IMR-90 (cell line): ENCODE measurements around the gene RAD18. TPM values are rescaled to one million over a fixed set of nuclear protein-coding genes. Genes with fewer than 3 reads are reported as not detected.
A peak's percentile ranks its signal among the peaks of the same experiment; 100 is the strongest.

Source experiments
- ATAC-seq: fragments of 200-7000 bp; cut with Tn5 transposase; 2 replicates; pipeline ENCODE4 v1.9.1; 2020; ENCODE audit warnings: low read depth, mild to moderate bottlenecking, moderate library complexity
- BruUV-seq: library from RNA; stranded (reverse); fragments of 400-500 nt; replicated peaks from 2 replicates; lab custom pipeline; 2021; lab: Mats Ljungman, UMichigan
- CTCF ChIA-PET: fragments of 300-600 bp; formaldehyde crosslinking; extraction: SDS; loops from one replicate; lab custom pipeline; 2021; ENCODE audit warnings: antibody characterized with exemption; lab: Yijun Ruan, JAX
- POLR2A ChIA-PET: fragments of 300-600 bp; sonication (Branson Sonifier 250); formaldehyde crosslinking; loops from one replicate; lab custom pipeline; 2022; ENCODE audit warnings: antibody characterized with exemption; ENCODE audit not compliant: unreplicated experiment; lab: Charles Lee
- DNase-seq: peaks from one replicate; pipeline ENCODE4 v3.0.0; 2013
- H2AFZ ChIP-seq: replicated peaks from 2 replicates; pipeline ENCODE3; 2013; ENCODE audit warnings: low read length, mild to moderate bottlenecking; ENCODE audit not compliant: poor library complexity
- H2AK5ac ChIP-seq: 2 replicates; pipeline ENCODE4 v1.6.1; 2013; ENCODE audit warnings: low read depth, low read length, inconsistent platforms
- H2AK9ac ChIP-seq: replicated peaks from 2 replicates; pipeline ENCODE3; 2013; ENCODE audit warnings: mild to moderate bottlenecking, low read depth, low read length, moderate library complexity; ENCODE audit not compliant: poor library complexity
- H2BK120ac ChIP-seq: 2 replicates; pipeline ENCODE4 v1.6.1; 2013; ENCODE audit warnings: low read depth, low read length, inconsistent platforms
- H2BK15ac ChIP-seq: 3 replicates; pipeline ENCODE4 v1.6.1; 2013; ENCODE audit warnings: low read depth, low read length, inconsistent platforms
- H2BK20ac ChIP-seq: 2 replicates; pipeline ENCODE4 v1.6.1; 2013; ENCODE audit warnings: low read depth, mild to moderate bottlenecking, inconsistent platforms, low read length, moderate library complexity
- H2BK5ac ChIP-seq: 2 replicates; pipeline ENCODE4 v1.6.1; 2013; ENCODE audit warnings: mild to moderate bottlenecking, low read depth, low read length, inconsistent platforms; ENCODE audit not compliant: poor library complexity, severe bottlenecking
- H3K14ac ChIP-seq: replicated peaks from 2 replicates; pipeline ENCODE4 v1.6.1; 2013; ENCODE audit warnings: low read depth, low read length, inconsistent platforms
- H3K18ac ChIP-seq: 2 replicates; pipeline ENCODE4 v1.6.1; 2013; ENCODE audit warnings: low read depth, low read length, control low read depth
- H3K23ac ChIP-seq: 2 replicates; pipeline ENCODE4 v1.6.1; 2013; ENCODE audit warnings: low read depth, low read length, inconsistent platforms
- H3K27ac ChIP-seq: 2 replicates; pipeline ENCODE4 v1.5.1; 2013; ENCODE audit warnings: mild to moderate bottlenecking, control low read depth, low read length; ENCODE audit not compliant: insufficient read depth
- H3K27me3 ChIP-seq: 2 replicates; pipeline ENCODE4 v1.6.1; 2013; ENCODE audit warnings: low read length; ENCODE audit not compliant: control insufficient read depth, insufficient read depth
- H3K36me3 ChIP-seq: 2 replicates; pipeline ENCODE4 v1.6.1; 2013; ENCODE audit warnings: low read length, mixed read lengths; ENCODE audit not compliant: control insufficient read depth, insufficient read depth
- H3K4ac ChIP-seq: 2 replicates; pipeline ENCODE4 v1.6.1; 2013; ENCODE audit warnings: low read depth, low read length, inconsistent platforms
- H3K4me1 ChIP-seq: 2 replicates; pipeline ENCODE4 v1.6.1; 2013; ENCODE audit warnings: low read length, mixed read lengths; ENCODE audit not compliant: control insufficient read depth, insufficient read depth
- H3K4me2 ChIP-seq: 2 replicates; pipeline ENCODE4 v1.6.1; 2013; ENCODE audit warnings: low read depth, mild to moderate bottlenecking, control low read depth, low read length, moderate library complexity
- H3K4me3 ChIP-seq: 2 replicates; pipeline ENCODE4 v1.5.1; 2013; ENCODE audit warnings: low read depth, mild to moderate bottlenecking, control low read depth, low read length, moderate library complexity; ENCODE audit not compliant: insufficient read depth
- H3K56ac ChIP-seq: 2 replicates; pipeline ENCODE4 v1.6.1; 2013; ENCODE audit warnings: low read length, inconsistent platforms; ENCODE audit not compliant: insufficient read depth; ENCODE audit errors: extremely low read depth
- H3K79me1 ChIP-seq, 2 experiments: 2 replicates each; pipeline ENCODE4 v1.6.1; 2013; ENCODE audit warnings: low read length in 2 of 2, inconsistent platforms in 1 of 2, low read depth in 1 of 2
- H3K9ac ChIP-seq: 2 replicates; pipeline ENCODE4 v1.6.1; 2013; ENCODE audit warnings: low read depth, low read length, control low read depth
- H3K9me1 ChIP-seq: 2 replicates; pipeline ENCODE4 v1.6.1; 2013; ENCODE audit warnings: low read length, inconsistent platforms; ENCODE audit not compliant: insufficient read depth
- H3K9me3 ChIP-seq: 2 replicates; pipeline ENCODE4 v1.6.1; 2013; ENCODE audit warnings: low read length; ENCODE audit not compliant: control insufficient read depth, insufficient read depth
- H4K20me1 ChIP-seq: 2 replicates; pipeline ENCODE4 v1.6.1; 2013; ENCODE audit warnings: low read length, inconsistent platforms; ENCODE audit not compliant: insufficient read depth
- H4K5ac ChIP-seq: 2 replicates; pipeline ENCODE4 v1.6.1; 2013; ENCODE audit warnings: mild to moderate bottlenecking, low read depth, low read length, control low read depth
- H4K8ac ChIP-seq, 2 experiments: 2 replicates each; pipeline ENCODE4 v1.6.1; 2013; ENCODE audit warnings: low read depth in 2 of 2, low read length in 2 of 2, control low read depth in 1 of 2, inconsistent platforms in 1 of 2
- H4K91ac ChIP-seq: 2 replicates; pipeline ENCODE4 v1.6.1; 2013; ENCODE audit warnings: low read depth, low read length, inconsistent platforms; ENCODE audit not compliant: insufficient read depth
- CHD1 ChIP-seq: IDR thresholded peaks from 2 replicates; pipeline ENCODE4 v1.6.1; 2012; ENCODE audit warnings: low read depth, low read length, improper control_type of control experiment
- CTCF ChIP-seq: conservative IDR thresholded peaks from 2 replicates; pipeline ENCODE4 v1.5.1; 2012; ENCODE audit warnings: mild to moderate bottlenecking, low read depth, low read length, improper control_type of control experiment
- ELK1 ChIP-seq: fragments of 150-350 bp; IDR thresholded peaks from 2 replicates; pipeline ENCODE4 v1.6.1; 2016; ENCODE audit warnings: low read depth, mild to moderate bottlenecking, low read length, moderate library complexity, borderline replicate concordance
- FOS ChIP-seq: fragments of 150-350 bp; IDR thresholded peaks from 2 replicates; pipeline ENCODE4 v1.6.1; 2016; ENCODE audit warnings: low read depth, low read length
- MAZ ChIP-seq: IDR thresholded peaks from 2 replicates; pipeline ENCODE4 v1.6.1; 2012; ENCODE audit warnings: low read depth, mild to moderate bottlenecking, low read length, improper control_type of control experiment, moderate library complexity, borderline replicate concordance
- RCOR1 ChIP-seq: IDR thresholded peaks from 2 replicates; pipeline ENCODE4 v1.6.1; 2012; ENCODE audit warnings: mild to moderate bottlenecking, low read length, improper control_type of control experiment; ENCODE audit not compliant: insufficient replicate concordance
- RFX5 ChIP-seq: IDR thresholded peaks from 2 replicates; pipeline ENCODE4 v1.8.0; 2012; ENCODE audit warnings: low read depth, mild to moderate bottlenecking, low read length, moderate library complexity
- USF2 ChIP-seq: fragments of 150-350 bp; IDR thresholded peaks from 2 replicates; pipeline ENCODE4 v1.6.1; 2017; ENCODE audit warnings: mild to moderate bottlenecking, antibody characterized with exemption, low read length, low read depth
- WGBS, 2 experiments: methylation state at CpG; one replicate each; pipeline versions ENCODE4 v1.1.5 to v1.1.7; 2013; ENCODE audit warnings: missing lambda C conversion rate in 2 of 2; ENCODE audit not compliant: insufficient read length in 1 of 2; ENCODE audit errors: extremely low coverage in 2 of 2; 5-methylcytosine and 5-hydroxymethylcytosine counted together
- dilution Hi-C: fragments of 300-500 bp; cut with HindIII; formaldehyde crosslinking; loops from one replicate; pipeline ENCODE4 v1.14.3; 2018; ENCODE audit warnings: low sequenced_read_pairs; ENCODE audit not compliant: unreplicated experiment
- in situ Hi-C: fragments of 300-500 bp; cut with MboI; formaldehyde crosslinking; loops from 3 replicates; pipeline ENCODE4 v1.14.3; 2019; ENCODE audit warnings: low sequenced_read_pairs, inconsistent platforms, mixed read lengths
- intact Hi-C: fragments of 100-400 bp; cut with micrococcal nuclease; formaldehyde crosslinking; loops from 2 replicates; pipeline ENCODE4 v1.10.0; 2022
- polyA plus RNA-seq, 3 experiments: library from polyadenylated mRNA; depleted of rRNA; stranded (reverse); fragments of >200 nt; gene quantifications; 2 replicates each; pipeline ENCODE4 v1.2.3, GENCODE V29; 2012; ENCODE audit warnings: low replicate concordance in 1 of 3
- total RNA-seq: library from RNA; depleted of rRNA; stranded (reverse); fragments of >200 nt; gene quantifications from 2 replicates; pipeline ENCODE4 v1.2.3, GENCODE V29; 2012

Gene RAD18
- total and polyA plus RNA-seq, 2 of the 4 experiments (the other 2 are of a cell fraction) = 8.2 to 17.2 TPM

GRCh38 chr3:8954938-8955763 is 8.1 kb downstream of the RAD18 start:
- H3K27ac ChIP-seq = no peak overlapping the region
- peak overlapping the region; percentile 72; the same call in 1 of the 2 replicates for H4K5ac ChIP-seq
- H3K56ac ChIP-seq = no peak overlapping the region
- H4K20me1 ChIP-seq = no peaks in the 10 kb centered on the region
- ChIA-PET CTCF (interaction anchor here (0.6 to 1.7 kb wide), 4 partner anchors 12 to 350 kb away, joined by 3 to 10 read pairs (median 4); partner anchors contain the start of gene OXTR), POLR2A (no interaction called here)
- H3K4me2 ChIP-seq = peak overlapping the region; percentile 73; the same call in 1 of the 2 replicates
- no peak overlapping the region for H2AFZ ChIP-seq
- no TSS peak for BruUV-seq
- no peak overlapping the region; the same call in 1 of the 2 replicates for H2BK120ac ChIP-seq
- no peak overlapping the region for H3K23ac ChIP-seq
- H3K4me1 ChIP-seq = peaks cover 6% of the 10 kb centered on the region; the same call in 1 of the 2 replicates
- 0 out of 2 replicates have a peak overlapping the region, but pooled peaks have one; percentile 19 for H3K14ac ChIP-seq
- peaks cover 9% of the 10 kb centered on the region; the same call in 1 of the 2 replicates for H3K9me1 ChIP-seq
- 0 out of 2 replicates have a peak overlapping the region, but pooled peaks have one; percentile 32 for H4K91ac ChIP-seq
- no peak overlapping the region for H3K9ac ChIP-seq
- no peak overlapping the region for H3K4me3 ChIP-seq
- H2AK9ac ChIP-seq = no peak overlapping the region
- no peaks in the 10 kb centered on the region for H3K27me3 ChIP-seq
- H2AK5ac ChIP-seq = no peak overlapping the region
- DNase-seq = peak; percentile 62
- intact Hi-C loops (no loop called here), dilution Hi-C loops (no loop called here), in situ Hi-C loops (no loop called here)
- H3K4ac ChIP-seq = no peak overlapping the region
- H4K8ac ChIP-seq = peak overlapping the region in 1 of 2 experiments; percentile 9; a peak in 2 of 4 replicates
- H2BK20ac ChIP-seq = no peak overlapping the region
- H3K36me3 ChIP-seq = peaks cover 3% of the 10 kb centered on the region; the same call in 1 of the 2 replicates
- TF ChIP-seq MAZ (no peak), RCOR1 (no peak), USF2 (no peak), ELK1 (no peak), CHD1 (no peak), FOS (no peak), RFX5 (no peak), CTCF (0 out of 2 replicates have a peak, but pooled peaks have one; percentile 5)
- no peak overlapping the region for H2BK15ac ChIP-seq
- peak overlapping the region; percentile 4 for H2BK5ac ChIP-seq
- 88% methylated on average over 1 of the region's 4 CpGs; no CpG with 5 or more reads in 1 of the 2 experiments for WGBS, 2 experiments
- peaks cover 26 to 30% of the 10 kb centered on the region in 2 experiments; a peak in 3 of 4 replicates for H3K79me1 ChIP-seq
- H3K18ac ChIP-seq = peak overlapping the region; percentile 24; the same call in 1 of the 2 replicates
- ATAC-seq = peak; percentile 90
- no peaks in the 10 kb centered on the region for H3K9me3 ChIP-seq
